HCT116 (cell line): Measurements from ENCODE around the gene MAP3K20.

Experiments used
- CTCF ChIP-seq, 3 experiments: fragments of 200-600 bp in 1 of 3; sonication (generic) in 1 of 3; IDR thresholded peaks in 2 of 3; conservative IDR thresholded peaks in 1 of 3; 2 replicates each; pipeline ENCODE4 v1.5.1; 2012 to 2017; ENCODE audit warnings: low read depth in 2 of 3, low read length in 2 of 3, antibody characterized with exemption in 1 of 3, borderline replicate concordance in 1 of 3, control low read depth in 1 of 3, mild to moderate bottlenecking in 1 of 3, mixed read lengths in 1 of 3, mixed run types in 1 of 3, moderate library complexity in 1 of 3; ENCODE audit not compliant: insufficient read depth in 1 of 3
- EZH2 ChIP-seq: fragments of 200-600 bp; sonication (generic); IDR thresholded peaks from 2 replicates; pipeline ENCODE4 v1.6.1; 2017; ENCODE audit warnings: antibody characterized with exemption, mixed run types
- POLR2A ChIP-seq: IDR thresholded peaks from 2 replicates; pipeline ENCODE4 v1.7.0; 2011; ENCODE audit warnings: borderline replicate concordance; ENCODE audit not compliant: insufficient read depth, insufficient read length; ENCODE audit errors: extremely low read depth
- POLR2AphosphoS5 ChIP-seq: IDR thresholded peaks from 2 replicates; pipeline ENCODE4 v1.6.1; 2011; ENCODE audit warnings: mild to moderate bottlenecking, low read depth, low read length, moderate library complexity
- REST ChIP-seq: IDR thresholded peaks from 2 replicates; pipeline ENCODE4 v1.6.1; 2012; ENCODE audit warnings: low read depth
- SIN3A ChIP-seq: IDR thresholded peaks from 2 replicates; pipeline ENCODE4 v1.6.1; 2012; ENCODE audit warnings: low read depth
- YY1 ChIP-seq: IDR thresholded peaks from 2 replicates; pipeline ENCODE4 v1.6.1; 2011; ENCODE audit warnings: low read length, low read depth, moderate library complexity, mild to moderate bottlenecking; ENCODE audit not compliant: insufficient replicate concordance; ENCODE audit errors: extremely low read depth
- ZNF274 ChIP-seq: fragments of 200-500 bp; sonication (Bioruptor generic); IDR thresholded peaks from 2 replicates; pipeline ENCODE4 v1.6.1; 2014; ENCODE audit warnings: mild to moderate bottlenecking, low read depth, low read length, inconsistent platforms

GRCh38 chr2:173161507-173161906 is 85.9 kb downstream of the MAP3K20 start:
- TF ChIP-seq SIN3A (no peak), POLR2AphosphoS5 (no peak), CTCF (IDR thresholded peaks at IDR 0.05 in 2 of 3, conservative IDR thresholded peaks at IDR 0.05 in 1 of 3; ENCODE audit: borderline replicate concordance in 1 of 3, insufficient read depth in 1 of 3, low read depth in 2 of 3, low read length in 2 of 3) (no peak), POLR2A (no peak), ZNF274 (no peak), REST (no peak), YY1 (no peak), EZH2 (no peak)
